C4-2B (cell line): ENCODE measurements around the gene CCDC27.

Source experiments
- H3K27ac ChIP-seq: fragments of 450-650 bp; 2 replicates; pipeline ENCODE4 v1.5.1; 2017
- CTCF ChIP-seq: fragments of 450-650 bp; conservative IDR thresholded peaks from 2 replicates; pipeline ENCODE4 v1.5.1; 2017; ENCODE audit warnings: mild to moderate bottlenecking
- ZFX ChIP-seq: fragments of 450-650 bp; IDR thresholded peaks from 2 replicates; pipeline ENCODE4 v1.6.1; 2017

CCDC27 gene

GRCh38 chr1:3752400-3752945, at the start of gene CCDC27:
TSS of gene CCDC27 (plus strand) at chr1:3752450. CDS start at chr1:3752482, 32 bp downstream.
- TF ChIP-seq CTCF (no peak), ZFX (no peak)
- H3K27ac ChIP-seq, result no peak within 1 kb of the TSS

- TF ChIP-seq CTCF, result no peak
- TF ChIP-seq ZFX, result no peak
- no peak overlapping the region for H3K27ac ChIP-seq
Measured at GRCh38 chr1:3702528-3702927, 49.7 kb upstream of the CCDC27 start.

DNA sequence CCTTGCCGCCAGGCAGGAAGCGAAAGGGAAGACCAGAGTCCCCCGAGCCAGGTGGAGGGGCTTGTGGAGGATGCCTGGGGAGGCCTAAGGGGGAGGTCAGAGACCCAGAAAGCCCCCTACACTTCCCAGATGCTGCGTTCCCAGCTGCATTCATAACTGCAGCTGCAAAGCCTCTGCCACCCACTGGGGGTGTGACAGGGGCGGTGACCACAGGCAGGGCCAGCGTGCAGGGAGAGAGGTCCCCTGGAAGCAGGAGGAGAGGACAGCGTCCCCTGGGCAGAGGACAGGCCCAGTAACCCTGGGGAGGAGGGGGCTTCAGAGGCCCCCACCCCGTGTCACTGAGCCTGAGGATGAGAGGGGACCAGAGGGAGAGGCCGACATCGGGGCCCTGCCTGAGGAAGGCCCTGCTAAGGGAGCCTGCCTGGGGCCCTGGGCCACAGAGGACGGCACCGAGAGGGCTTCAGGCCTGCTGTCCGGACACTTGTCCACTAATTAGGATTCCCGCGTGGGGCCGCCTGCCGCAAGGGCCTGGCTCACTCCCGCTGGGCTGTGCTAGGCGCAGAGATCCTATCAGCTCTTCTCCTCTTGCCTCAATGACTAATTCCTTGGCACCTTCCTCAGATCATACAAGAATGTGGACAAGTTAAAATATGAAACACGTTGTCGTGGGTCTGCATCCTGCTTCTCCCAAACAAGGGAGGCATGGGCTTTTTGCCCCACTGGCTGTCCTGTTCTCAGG, 49.1 kb upstream of the CCDC27 start:
- TF ChIP-seq ZFX, result no peak
- no peak for TF ChIP-seq CTCF
- no peak overlapping the region for H3K27ac ChIP-seq

DNA sequence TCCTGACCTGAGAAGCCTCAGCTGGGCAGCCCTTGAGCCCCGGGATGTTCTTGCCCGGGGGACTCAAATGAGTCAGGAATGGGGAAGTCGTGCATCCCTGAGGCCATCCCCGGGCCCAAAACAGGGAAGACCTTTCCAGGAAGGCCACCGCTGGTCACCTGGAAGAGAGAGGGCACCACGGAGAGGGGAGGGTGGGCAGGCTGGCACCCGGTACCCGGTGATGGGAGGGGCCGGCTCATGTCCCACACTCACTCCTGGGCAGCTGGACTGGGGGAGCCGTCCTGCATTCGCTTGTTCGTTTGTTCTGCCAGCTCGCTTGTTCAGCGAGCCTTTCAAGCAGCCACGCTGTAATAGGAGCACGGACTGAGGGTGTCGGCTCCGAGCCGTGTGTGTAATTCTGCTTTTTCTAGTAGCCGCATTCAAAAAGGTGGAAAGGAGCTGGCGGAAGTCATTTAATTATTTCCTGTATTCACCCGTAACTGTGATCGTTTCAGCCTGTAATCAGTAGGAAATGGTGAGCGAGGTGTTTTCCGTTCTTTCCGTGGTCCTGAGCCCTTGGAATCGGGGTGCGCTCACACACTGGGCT, 48.4 kb upstream of the CCDC27 start:
- H3K27ac ChIP-seq, result no peak overlapping the region
- no peak for TF ChIP-seq CTCF
- TF ChIP-seq ZFX, result no peak

DNA sequence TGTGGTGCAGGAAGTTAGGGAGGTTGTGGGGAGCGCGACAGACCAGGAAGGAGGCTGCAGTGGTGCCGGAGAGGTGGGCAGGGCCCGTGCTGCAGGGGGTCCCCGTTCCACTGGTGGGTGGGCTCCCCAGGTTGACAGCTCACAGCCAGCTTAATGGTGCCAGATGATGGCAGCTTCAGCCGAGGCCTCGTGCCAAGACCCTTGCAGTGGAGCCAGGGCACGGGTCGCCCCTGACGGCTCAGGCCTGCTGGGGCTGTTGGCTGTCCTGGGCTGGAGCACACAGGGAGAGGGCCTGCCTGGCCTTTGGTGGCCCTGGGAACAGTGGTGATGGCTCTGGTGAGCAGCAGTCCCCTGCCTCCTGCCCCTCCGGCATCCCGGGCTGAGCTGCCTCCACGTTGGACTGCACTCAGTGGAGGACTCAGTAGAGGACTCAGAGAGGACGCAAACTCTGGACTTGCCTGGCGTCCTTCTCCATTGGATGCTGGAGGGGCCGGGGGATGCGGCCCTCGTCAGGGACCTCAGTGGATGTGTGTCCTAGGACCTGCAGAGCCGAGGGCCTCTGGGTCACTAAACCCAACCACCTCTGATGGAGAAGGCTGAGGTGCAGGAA, 46.8 kb upstream of the CCDC27 start:
- TF ChIP-seq CTCF, result no peak
- no peak for TF ChIP-seq ZFX
- H3K27ac ChIP-seq, result no peak overlapping the region

GRCh38 chr1:3706651-3707297, 45.5 kb upstream of the CCDC27 start:
- no peak overlapping the region for H3K27ac ChIP-seq
- TF ChIP-seq ZFX (no peak), CTCF (no peak)
